GM12891 (cell line): ENCODE data around the gene FAM181A.

Experiments
- POLR2A ChIP-seq: IDR thresholded peaks from 2 replicates; pipeline ENCODE4 v1.6.1; 2011; ENCODE audit warnings: low read depth, low read length, control low read depth
- POLR2AphosphoS5 ChIP-seq: IDR thresholded peaks from 2 replicates; pipeline ENCODE4 v1.6.1; 2011; ENCODE audit warnings: low read depth, low read length, control low read depth
- SPI1 ChIP-seq: IDR thresholded peaks from 2 replicates; pipeline ENCODE4 v1.6.1; 2011; ENCODE audit warnings: low read depth, low read length, control low read depth

DNA sequence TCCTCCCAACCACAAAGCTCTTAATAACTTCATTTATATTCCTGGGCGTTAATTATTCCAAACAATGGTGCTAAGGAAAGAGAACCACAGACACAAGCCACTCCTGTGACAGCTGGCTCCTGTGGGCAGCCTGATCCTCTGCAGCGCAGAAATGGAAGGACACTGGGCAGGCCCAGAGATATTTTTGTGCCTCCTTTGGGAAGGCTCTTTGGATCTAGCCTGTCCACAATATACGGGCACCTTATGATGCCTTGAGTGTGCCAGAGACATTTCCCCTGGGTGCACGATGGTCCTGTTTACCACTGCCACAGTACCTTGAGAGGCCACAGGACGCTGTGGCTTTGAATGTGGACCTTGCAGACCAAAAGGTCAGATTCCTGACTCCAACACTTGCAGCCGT, 47.2 kb downstream of the FAM181A start:
- TF ChIP-seq POLR2A = no peak
- no peak for TF ChIP-seq POLR2AphosphoS5
- TF ChIP-seq SPI1 = no peak
